Jurkat, Clone E6-1 (cell line): ENCODE data around the gene CCDC117.
"Not testable (repeated sequence)": the region's sequence is repeated elsewhere in the genome, so short reads cannot be mapped to it uniquely, and the experiment has no call there.

Experiments used
- DNase-seq: peaks from one replicate; pipeline ENCODE4 v3.0.0-alpha.2; 2011; ENCODE audit warnings: low read depth, low spot score
- H3K4me3 ChIP-seq: 2 replicates; pipeline ENCODE4 v1.5.1; 2011; ENCODE audit warnings: mild to moderate bottlenecking, low read length, control low read depth, moderate library complexity

CCDC117 gene

DNA sequence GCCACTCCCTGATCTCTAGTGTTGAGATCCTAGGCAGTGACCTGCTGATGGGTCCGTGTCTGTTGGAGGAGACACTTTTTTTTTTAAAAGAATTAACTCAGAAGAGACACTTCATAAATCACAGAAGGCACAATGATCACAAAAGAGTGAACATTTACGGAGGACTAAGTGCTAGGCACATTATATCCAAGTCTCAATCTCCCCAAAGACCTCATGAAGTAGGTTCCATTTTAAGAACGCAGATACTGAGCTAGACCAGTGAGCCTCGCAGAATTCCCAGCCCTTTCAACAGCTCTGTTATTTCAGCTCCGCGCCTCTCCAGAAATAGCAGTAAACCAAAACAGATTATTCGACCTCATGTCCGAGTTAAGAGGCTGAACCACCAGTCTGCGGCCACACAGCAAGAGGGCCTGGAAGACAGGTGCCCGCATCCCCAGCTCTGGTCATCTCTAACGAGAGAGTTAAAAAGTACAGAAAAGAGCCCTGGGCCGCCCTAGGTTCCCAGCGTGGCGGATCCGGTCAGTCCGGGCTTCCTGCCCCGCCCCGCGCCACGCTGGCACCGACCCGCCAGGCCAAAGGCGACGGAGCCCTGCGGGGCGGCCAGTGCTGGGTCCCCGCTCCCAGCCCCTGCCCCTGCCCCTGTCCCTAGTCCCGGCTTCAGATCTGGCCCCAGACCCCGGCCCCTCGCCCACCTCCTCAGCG is 27.3 kb downstream of the CCDC117 start:
- H3K4me3 ChIP-seq, result peak overlapping the region; percentile 86
- no peak for DNase-seq

- peak; percentile 75 for DNase-seq
- H3K4me3 ChIP-seq, result peak within 1 kb of the TSS; percentile 86
These were observed 28.0 kb downstream of the CCDC117 start, which contains the start of gene XBP1 for GRCh38 chr22:28800308-28801041. Gene XBP1 (minus strand): TSS chr22:28800569.

GRCh38 chr22:28801845-28802594 is 29.5 kb downstream of the CCDC117 start:
- peak; percentile 75 for DNase-seq
- H3K4me3 ChIP-seq, result peak overlapping the region; percentile 86

DNA sequence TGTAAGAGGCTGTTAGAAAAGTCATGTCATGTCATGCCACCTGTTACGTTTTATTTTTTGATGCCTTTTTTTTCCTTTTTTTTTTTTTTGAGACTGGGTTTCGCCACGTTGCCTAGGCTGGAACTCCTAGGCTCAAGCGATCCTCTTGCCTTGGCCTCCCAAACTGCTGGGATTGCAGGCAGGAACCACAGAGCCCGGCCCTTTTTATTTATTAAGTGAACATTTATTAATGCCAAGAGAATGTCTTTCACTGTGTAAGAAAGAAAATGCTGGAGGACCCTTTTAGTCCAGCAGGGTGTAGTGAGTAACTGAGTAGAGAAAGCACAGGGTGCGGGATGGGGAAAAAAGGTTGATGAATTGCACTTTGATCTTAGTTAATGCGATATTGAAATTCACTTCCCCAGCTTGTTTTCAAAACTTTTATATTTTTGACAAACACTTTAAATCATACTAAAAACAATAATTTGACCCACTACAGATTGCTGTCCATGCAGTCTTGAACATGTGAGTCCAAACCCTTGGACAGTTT is 30.2 kb downstream of the CCDC117 start:
- peak overlapping the region; percentile 86 for H3K4me3 ChIP-seq
- DNase-seq, result no peak

DNA sequence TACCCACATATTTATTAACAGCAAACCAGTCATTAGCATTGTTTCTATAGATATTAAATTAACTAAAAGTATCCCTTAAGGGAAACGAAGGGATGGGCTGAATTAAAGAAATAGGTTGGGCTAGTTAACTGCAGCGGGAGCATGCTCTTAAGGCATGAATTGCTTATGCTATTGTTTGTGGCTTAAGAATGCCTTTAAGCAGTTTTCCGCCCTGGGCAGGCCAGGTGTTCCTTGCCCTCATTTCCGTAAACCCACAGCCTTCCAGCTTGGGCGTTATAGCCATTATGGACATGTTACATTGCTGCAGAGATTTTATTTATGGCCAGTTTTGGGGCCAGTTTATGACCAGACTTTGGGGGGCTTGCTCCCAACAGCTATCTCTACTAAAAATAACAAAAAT is 32.9 kb downstream of the CCDC117 start:
- not testable (repeated sequence) for DNase-seq, H3K4me3 ChIP-seq

DNA sequence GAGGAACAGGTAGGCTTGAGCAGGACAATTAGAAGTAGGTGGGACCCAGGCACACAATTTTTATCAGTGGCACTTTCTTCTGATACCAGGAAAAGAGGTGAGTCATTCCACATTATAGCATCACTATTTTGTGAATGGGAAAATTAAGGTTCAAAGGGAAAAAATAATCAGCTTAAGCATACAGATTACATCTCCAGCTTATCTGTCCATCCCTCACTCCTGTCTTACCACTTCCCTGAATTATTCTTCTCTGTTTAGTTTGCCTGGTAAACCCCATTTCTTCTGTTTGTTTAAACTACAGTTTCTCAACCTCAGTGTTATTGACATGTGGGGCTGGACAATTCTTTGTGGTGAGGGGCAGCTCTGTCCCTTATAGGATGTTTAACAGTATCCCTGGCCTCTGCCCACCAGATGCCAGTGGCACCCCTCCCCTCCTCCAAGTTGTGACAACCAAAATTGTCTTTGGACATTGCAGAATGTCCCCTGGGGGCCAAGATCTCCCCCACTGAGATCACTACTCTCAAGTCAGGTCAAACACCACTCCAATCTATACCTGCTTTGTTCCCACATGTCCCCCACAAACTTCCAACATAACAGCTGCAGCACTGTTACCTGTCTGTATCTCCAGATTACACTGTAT is 36.3 kb downstream of the CCDC117 start:
- no peak overlapping the region for H3K4me3 ChIP-seq
- no peak for DNase-seq

GRCh38 chr22:28810821-28811491 is 38.5 kb downstream of the CCDC117 start:
- DNase-seq, result peak; percentile 91
- peak overlapping the region; percentile 33 for H3K4me3 ChIP-seq

- DNase-seq, result no peak
- H3K4me3 ChIP-seq, result no peak overlapping the region
These were observed 40.0 kb downstream of the CCDC117 start for GRCh38 chr22:28812516-28812915.

DNA sequence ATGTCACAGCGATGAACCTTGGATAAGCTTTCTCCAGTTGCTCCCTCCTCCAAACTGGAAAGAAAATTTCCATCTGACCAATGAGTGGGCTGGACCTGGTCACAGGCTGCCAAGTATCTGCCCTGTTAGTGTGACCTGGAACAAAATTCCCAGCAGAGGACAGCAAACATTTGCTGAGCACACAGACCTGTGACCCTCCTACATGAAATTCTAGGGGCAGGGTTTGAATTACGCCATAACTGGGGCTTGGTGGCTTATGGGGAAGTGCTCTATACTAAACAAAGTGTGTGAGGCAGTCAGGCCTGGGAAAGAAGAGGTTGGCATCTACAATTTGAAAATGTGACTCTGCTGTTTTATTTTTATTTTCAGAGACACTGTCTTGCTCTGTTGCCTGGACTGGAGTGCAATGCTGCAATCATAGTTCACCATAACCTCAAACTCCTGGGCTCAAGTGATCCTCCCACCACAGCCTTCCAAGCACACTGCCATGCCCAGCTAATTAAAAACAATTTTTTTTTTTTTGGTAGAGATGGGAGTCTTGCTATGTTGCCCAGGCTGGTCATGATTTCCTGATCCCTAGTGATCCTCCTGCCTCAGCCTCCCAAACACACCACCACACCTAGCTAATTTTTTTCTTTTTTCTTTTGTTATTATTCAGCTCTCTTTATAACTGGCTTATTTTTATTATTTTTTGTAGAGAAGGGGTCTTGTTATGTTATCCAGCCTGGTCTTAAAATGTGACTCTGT is 41.5 kb downstream of the CCDC117 start:
- DNase-seq, result no peak

DNA sequence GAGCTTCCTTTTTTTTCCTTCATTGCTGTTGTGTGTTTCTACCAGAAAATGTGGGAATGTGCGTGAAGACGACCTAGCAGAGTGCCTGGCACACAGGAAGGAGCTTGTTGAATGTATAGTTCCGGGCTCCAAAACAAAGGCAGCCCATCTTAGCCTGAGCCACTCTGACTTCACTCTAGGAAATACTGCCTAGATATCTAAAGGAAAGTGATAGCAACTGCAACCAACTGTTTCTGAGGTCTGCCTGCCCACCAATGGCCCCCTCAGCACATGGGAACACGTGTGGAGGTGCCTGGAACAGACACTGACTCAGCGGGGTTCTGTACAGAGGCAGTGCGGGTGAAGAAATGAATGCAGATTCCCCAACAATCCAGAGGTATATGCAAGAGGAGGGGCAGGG is 42.6 kb downstream of the CCDC117 start:
- no peak overlapping the region for H3K4me3 ChIP-seq
- DNase-seq, result peak; percentile 62

More for the DNA sequence above, 41.5 kb downstream of the CCDC117 start:
- H3K4me3 ChIP-seq, result no peak overlapping the region

DNA sequence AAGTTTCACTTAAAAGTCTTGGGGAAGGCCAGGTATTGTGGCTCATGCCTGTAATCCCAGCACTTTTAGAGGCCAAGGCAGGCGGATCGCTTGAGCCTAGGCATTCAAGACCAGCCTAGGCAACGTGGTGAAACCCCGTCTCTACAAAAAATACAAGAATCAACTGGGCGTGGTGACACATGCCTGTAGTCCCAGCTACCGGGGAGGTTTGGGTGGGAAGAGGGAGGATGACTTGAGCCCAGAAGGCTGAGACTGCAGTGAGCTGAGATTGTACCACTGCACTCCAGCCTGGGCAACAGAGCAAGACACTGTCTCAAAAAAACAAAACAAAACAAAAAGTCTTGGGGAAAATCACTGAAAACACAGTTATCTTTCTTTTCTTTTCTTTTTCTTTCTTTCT is 43.2 kb downstream of the CCDC117 start:
- H3K4me3 ChIP-seq, result no peak overlapping the region
- no peak for DNase-seq

DNA sequence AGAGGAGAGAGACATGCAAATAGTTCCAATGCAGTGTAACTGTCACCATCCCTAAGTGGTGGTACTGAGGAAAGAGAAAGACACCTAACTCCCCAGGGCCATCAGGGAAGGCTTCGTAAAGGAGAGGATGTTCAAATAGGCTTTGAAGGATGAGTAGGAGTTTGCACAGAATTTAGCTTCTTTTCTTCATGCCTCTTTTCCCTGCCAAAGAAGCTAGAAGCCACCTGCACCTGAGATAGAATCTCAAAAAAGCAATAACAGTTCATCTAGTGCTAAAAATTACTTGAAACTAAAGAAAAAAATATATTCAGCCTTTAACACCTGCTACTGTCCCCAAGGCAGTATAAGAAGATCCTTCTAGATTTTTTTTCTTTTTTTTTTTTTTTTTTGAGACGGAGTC is 44.6 kb downstream of the CCDC117 start:
- no peak for DNase-seq
- H3K4me3 ChIP-seq, result no peak overlapping the region

DNA sequence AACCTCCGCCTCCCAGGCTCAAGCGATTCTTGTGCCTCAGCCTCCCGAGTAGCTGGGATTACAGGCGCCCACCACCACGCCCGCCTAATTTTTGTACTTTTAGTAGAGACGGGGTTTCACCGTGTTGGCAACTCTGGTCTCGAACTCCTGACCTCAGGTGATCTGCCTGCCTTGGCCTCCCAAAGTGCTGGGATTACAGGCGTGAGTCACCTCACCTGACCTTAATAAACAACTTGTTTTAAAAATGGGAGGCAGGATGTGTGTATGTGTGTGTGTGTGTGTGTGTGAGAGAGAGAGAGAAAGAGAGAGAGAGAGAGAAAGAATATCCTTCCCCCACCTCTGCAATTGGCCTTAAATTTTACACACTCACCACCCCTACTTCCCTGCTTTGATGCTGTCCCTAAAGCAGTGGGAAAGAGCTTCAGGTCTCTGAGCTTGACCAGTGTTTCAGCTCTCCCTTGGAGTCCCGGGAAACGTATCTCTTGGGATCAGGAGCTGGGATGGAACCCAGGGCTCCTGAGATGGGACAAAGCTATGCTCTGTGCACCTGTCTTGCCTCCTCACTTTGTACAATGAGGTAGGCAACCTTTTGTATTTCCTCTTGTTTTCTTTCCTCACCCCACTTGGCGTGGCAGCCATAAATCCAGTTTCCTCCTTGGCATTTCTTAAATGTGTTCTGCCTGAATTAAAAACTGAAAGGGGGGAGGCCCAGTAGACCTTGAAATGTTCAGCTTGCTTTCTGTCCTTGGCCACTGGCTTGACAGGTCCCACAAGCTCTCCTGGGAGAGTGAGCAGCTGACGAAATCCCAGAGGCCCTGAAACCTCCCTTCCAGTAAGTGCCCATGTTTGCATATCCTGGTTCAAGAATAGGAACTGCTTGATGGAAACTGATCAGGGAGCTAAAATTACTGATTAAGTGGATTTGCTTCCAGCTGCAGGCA is 45.7 kb downstream of the CCDC117 start:
- DNase-seq, result no peak
- H3K4me3 ChIP-seq, result no peak overlapping the region

- no peak for DNase-seq
- no peak overlapping the region for H3K4me3 ChIP-seq
These were observed 47.0 kb downstream of the CCDC117 start for GRCh38 chr22:28819253-28820096.

DNA sequence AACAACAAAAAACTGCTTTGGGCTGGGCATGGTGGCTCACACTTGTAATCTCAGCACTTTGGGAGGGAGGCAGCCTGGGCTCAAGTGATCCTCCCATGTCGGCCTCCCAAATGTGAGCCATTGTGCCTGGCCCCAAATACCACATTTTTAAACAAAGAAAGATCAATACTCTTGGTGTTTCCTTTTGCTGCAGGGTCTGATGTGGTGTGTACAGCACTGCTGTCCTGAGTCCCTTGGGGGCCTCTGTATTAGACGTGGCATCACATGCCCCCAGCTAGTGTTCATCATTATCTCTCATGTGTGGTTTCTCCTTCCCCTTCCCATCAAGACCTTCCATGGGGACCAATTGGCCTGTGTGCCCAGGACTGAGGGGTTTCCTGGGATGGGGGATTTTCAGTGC is 48.4 kb downstream of the CCDC117 start:
- H3K4me3 ChIP-seq, result no peak overlapping the region
- DNase-seq, result no peak

GRCh38 chr22:28821452-28821851 is 49.0 kb downstream of the CCDC117 start:
- DNase-seq, result no peak
- H3K4me3 ChIP-seq, result no peak overlapping the region
